ENCODE measurements around the gene FAM227B.

DNA sequence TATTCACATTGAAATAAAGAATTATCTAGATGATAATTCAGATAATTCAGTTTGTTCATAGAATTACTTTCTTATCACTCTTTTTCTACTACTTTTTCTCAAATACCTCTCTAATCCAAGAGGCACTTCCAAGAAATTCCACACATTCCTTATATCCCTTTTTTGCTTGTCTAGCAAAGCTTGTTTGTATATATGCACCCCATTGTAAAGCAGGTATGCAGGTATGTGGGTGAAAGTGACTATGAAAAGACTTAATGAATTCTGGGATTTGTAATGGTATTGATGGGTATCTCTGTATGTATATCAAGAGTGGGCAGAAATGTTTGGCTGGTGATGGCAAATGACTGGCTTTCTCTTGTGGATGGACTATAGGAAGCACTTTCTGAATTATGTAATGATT is 291.7 kb downstream of the FAM227B start:
- TF ChIP-seq, protein P1, sequence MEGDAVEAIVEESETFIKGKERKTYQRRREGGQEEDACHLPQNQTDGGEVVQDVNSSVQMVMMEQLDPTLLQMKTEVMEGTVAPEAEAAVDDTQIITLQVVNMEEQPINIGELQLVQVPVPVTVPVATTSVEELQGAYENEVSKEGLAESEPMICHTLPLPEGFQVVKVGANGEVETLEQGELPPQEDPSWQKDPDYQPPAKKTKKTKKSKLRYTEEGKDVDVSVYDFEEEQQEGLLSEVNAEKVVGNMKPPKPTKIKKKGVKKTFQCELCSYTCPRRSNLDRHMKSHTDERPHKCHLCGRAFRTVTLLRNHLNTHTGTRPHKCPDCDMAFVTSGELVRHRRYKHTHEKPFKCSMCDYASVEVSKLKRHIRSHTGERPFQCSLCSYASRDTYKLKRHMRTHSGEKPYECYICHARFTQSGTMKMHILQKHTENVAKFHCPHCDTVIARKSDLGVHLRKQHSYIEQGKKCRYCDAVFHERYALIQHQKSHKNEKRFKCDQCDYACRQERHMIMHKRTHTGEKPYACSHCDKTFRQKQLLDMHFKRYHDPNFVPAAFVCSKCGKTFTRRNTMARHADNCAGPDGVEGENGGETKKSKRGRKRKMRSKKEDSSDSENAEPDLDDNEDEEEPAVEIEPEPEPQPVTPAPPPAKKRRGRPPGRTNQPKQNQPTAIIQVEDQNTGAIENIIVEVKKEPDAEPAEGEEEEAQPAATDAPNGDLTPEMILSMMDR (IDR thresholded peaks at IDR 0.05) = no peak
- TF ChIP-seq POLR2A (IDR thresholded peaks at IDR 0.05) = no peak

Data from body of pancreas (tissue), 4 donors.